ENCODE results near the gene BACE2. TPM values are rescaled to one million over a fixed set of nuclear protein-coding genes. Genes with fewer than 3 reads are reported as not detected.
A peak's percentile ranks its signal among the peaks of the same experiment; 100 is the strongest.

The BACE2 gene
- polyA plus RNA-seq, 1 donor (not counting 4 experiments of a cell fraction or from before 2014, with no cell fraction given), result 130 TPM

DNA sequence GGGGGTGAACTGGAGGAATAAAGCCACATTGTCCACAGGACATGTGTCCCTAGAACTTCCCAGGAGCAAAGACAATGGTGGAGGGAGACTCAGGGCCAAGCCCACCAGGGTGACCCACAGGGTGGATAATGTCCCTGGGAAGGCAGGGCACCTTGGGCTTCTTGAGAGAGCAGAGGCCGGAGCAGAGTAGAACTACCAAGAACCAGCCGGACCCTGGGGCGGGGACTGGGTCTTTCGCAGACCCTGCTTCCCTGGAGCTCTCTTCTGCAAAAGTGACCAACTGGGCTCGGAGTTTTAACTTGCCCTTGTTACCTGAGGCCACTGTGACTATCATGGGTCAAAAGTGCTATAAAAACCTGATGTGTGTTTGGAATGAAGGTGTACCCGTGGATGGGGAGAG is 147.8 kb downstream of the BACE2 start:
- TF ChIP-seq, protein P1, sequence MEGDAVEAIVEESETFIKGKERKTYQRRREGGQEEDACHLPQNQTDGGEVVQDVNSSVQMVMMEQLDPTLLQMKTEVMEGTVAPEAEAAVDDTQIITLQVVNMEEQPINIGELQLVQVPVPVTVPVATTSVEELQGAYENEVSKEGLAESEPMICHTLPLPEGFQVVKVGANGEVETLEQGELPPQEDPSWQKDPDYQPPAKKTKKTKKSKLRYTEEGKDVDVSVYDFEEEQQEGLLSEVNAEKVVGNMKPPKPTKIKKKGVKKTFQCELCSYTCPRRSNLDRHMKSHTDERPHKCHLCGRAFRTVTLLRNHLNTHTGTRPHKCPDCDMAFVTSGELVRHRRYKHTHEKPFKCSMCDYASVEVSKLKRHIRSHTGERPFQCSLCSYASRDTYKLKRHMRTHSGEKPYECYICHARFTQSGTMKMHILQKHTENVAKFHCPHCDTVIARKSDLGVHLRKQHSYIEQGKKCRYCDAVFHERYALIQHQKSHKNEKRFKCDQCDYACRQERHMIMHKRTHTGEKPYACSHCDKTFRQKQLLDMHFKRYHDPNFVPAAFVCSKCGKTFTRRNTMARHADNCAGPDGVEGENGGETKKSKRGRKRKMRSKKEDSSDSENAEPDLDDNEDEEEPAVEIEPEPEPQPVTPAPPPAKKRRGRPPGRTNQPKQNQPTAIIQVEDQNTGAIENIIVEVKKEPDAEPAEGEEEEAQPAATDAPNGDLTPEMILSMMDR (optimal IDR thresholded peaks at IDR 0.05 in 1 of 3, IDR thresholded peaks at IDR 0.05 in 1 of 3, conservative IDR thresholded peaks at IDR 0.05 in 1 of 3; ENCODE audit: extremely low read depth in 1 of 3, insufficient read depth in 2 of 3, low read length in 3 of 3), result no peak
- TF ChIP-seq EZH2 (IDR thresholded peaks at IDR 0.05; ENCODE audit: low read length), result no peak
- dilution Hi-C loops (cut with MboI; ENCODE audit: extremely low pct_ligation_motif_present, low sequenced_read_pairs), result no loop called here
- no peak overlapping the region for H3K9ac ChIP-seq (ENCODE audit: control insufficient read depth, extremely low read depth, insufficient read depth, low read length)
- H3K4me1 ChIP-seq (ENCODE audit: control insufficient read depth, extremely low read depth, insufficient read depth, low read length), result no peaks in the 10 kb centered on the region
- H3K79me2 ChIP-seq (ENCODE audit: control insufficient read depth, insufficient read depth, low read length), result no peaks in the 10 kb centered on the region
- H3K27me3 ChIP-seq (ENCODE audit: control insufficient read depth, extremely low read depth, insufficient read depth, low read length), result peaks cover 43% of the 10 kb centered on the region
- no peak for FAIRE-seq
- no peak overlapping the region for H3K27ac ChIP-seq (ENCODE audit: control insufficient read depth, insufficient read depth, low read length)
- no peaks in the 10 kb centered on the region for H3K9me1 ChIP-seq (ENCODE audit: control insufficient read depth, extremely low read depth, insufficient read depth, low read length)
- no peaks in the 10 kb centered on the region for H4K20me1 ChIP-seq (ENCODE audit: control insufficient read depth, extremely low read depth, insufficient read depth, low read length)
- no peak for DNase-seq (ENCODE audit: low read depth, low spot score)
- no peak overlapping the region for H3K4me2 ChIP-seq (ENCODE audit: control insufficient read depth, extremely low read depth, insufficient read depth, low read depth, low read length)
- no peaks in the 10 kb centered on the region for H3K9me3 ChIP-seq (ENCODE audit: control insufficient read depth, low read depth, low read length)
- no peak overlapping the region for H3K4me3 ChIP-seq (ENCODE audit: control insufficient read depth in 2 of 3, extremely low read depth in 1 of 3, insufficient read depth in 2 of 3, low read depth in 1 of 3, low read length in 3 of 3)
- H2AFZ ChIP-seq (ENCODE audit: control insufficient read depth, low read length), result no peak overlapping the region
- no peaks in the 10 kb centered on the region for H3K36me3 ChIP-seq (ENCODE audit: control insufficient read depth in 2 of 2, extremely low read depth in 1 of 2, insufficient read depth in 2 of 2, low read length in 2 of 2)

DNA sequence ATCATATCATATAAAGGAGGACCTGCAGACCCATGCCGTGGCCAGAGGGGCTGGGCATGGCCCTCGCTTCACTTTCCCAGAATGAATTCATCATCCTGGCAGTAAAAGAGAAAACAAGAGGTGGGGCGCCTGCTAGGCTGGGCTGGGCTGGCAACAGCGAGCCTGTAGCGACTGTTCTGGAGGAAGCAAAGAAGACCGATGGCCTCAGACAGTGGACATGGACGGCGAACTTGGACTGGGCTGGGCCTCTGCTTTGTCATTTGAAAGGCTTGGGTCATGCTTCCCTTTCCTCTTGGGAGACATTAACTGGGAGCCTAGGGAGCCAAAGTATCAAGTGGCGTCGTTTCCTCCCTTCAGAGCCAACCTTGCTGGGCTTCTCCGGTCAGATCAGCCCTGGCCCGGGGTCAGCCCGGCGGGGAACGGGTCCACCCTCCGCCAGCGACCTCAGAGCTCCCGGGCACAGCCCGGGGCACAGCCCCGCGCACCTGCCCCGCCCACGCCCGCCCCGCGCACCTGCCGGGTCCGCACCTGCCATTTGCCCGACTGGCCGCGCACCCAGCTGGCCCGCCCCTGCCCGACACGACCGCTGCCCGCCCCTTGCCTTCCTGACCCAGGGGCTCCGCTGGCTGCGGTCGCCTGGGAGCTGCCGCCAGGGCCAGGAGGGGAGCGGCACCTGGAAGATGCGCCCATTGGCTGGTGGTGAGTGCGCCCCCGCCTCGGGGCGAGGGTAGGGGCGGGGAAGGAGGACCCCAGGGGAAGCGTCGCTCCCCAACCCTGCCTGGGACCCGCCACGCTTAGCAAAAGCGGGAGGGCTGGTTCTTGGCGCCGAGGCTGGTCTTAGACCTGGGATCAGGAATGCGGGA is 148.5 kb downstream of the BACE2 start, which contains the start of gene FAM3B:
FAM3B (plus strand) TSS at position 602 of the 863 bp plus-strand sequence; CDS start at position 681, 79 bp downstream.
- Histone ChIP-seq H3K4me1 (ENCODE audit: control insufficient read depth, extremely low read depth, insufficient read depth, low read length) (no peaks in the 10 kb centered on the region), H3K9ac (ENCODE audit: control insufficient read depth, extremely low read depth, insufficient read depth, low read length) (no peak within 1 kb of the TSS), H3K79me2 (ENCODE audit: control insufficient read depth, insufficient read depth, low read length) (no peaks in the 10 kb centered on the region), H3K36me3 (ENCODE audit: control insufficient read depth in 2 of 2, extremely low read depth in 1 of 2, insufficient read depth in 2 of 2, low read length in 2 of 2) (no peaks in the 10 kb centered on the region), H3K9me1 (ENCODE audit: control insufficient read depth, extremely low read depth, insufficient read depth, low read length) (no peaks in the 10 kb centered on the region), H3K27me3 (ENCODE audit: control insufficient read depth, extremely low read depth, insufficient read depth, low read length) (peaks cover 48% of the 10 kb centered on the region), H2AFZ (ENCODE audit: control insufficient read depth, low read length) (no peak within 1 kb of the TSS), H3K27ac (ENCODE audit: control insufficient read depth, insufficient read depth, low read length) (no peak within 1 kb of the TSS), H3K9me3 (ENCODE audit: control insufficient read depth, low read depth, low read length) (no peaks in the 10 kb centered on the region), H3K4me3 (ENCODE audit: control insufficient read depth in 2 of 3, extremely low read depth in 1 of 3, insufficient read depth in 2 of 3, low read depth in 1 of 3, low read length in 3 of 3) (no peak within 1 kb of the TSS), H3K4me2 (ENCODE audit: control insufficient read depth, extremely low read depth, insufficient read depth, low read depth, low read length) (no peak within 1 kb of the TSS), H4K20me1 (ENCODE audit: control insufficient read depth, extremely low read depth, insufficient read depth, low read length) (no peaks in the 10 kb centered on the region)
- DNase-seq (ENCODE audit: low read depth, low spot score) (no peak), FAIRE-seq (no peak)
- peak; percentile 86 for TF ChIP-seq EZH2 (IDR thresholded peaks at IDR 0.05; ENCODE audit: low read length)
- TF ChIP-seq, protein P1 (optimal IDR thresholded peaks at IDR 0.05 in 1 of 3, IDR thresholded peaks at IDR 0.05 in 1 of 3, conservative IDR thresholded peaks at IDR 0.05 in 1 of 3; ENCODE audit: extremely low read depth in 1 of 3, insufficient read depth in 2 of 3, low read length in 3 of 3), result no peak
- dilution Hi-C loops (cut with MboI; ENCODE audit: extremely low pct_ligation_motif_present, low sequenced_read_pairs), result no loop called here

Data from keratinocyte (primary cell).